ENCODE data around the gene DDB1. TPM values are rescaled to one million over a fixed set of nuclear protein-coding genes. Genes with fewer than 3 reads are reported as not detected.

Gene DDB1
- total RNA-seq, 1 experiment from 2014 or later = 297 TPM

DNA sequence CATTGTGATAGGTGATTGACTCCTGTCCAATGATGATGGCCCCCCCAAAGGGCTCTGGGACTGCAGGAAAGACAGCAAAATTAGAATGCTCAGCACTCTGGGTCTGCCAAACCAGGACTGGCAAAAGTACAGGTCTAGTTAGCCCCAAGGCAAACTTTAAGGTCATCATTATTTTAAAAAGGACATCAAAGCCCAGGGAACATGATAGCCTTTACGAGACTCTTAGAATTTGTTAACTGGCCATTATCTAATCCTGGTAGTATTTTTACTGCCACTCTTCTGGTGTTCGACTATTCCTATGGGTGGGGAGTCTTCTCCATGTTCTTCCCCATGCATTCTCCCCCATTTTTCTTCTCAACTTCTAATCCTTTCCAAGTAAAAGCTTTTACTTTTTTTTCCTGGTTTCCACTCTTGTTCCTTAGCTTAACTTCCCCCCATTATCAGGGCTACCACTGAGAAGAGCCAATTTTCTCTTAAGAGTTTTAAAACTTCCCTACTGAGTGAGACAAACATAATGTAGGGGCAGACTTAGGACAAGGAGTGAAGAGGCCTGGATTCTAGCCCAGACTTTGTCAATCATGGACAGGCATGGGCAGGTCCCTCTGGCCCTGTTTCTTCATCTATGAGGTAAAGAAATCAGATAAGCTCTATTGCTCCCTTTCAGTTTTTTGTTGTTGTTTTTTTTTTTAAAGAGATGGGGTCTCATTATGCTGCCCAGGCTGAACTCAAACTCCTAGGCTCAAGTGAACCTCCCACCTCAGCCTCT, 7.1 kb downstream of the DDB1 start:
- H4K8ac ChIP-seq (replicated peaks; ENCODE audit: insufficient read length, low read depth, low read length) = no peak overlapping the region
- H3K9me3 ChIP-seq (ENCODE audit: control insufficient read depth, low read depth, low read length) = no peaks in the 10 kb centered on the region
- no peak overlapping the region for H2BK12ac ChIP-seq (ENCODE audit: insufficient read length, low read depth, low read length)
- no peak overlapping the region for H3T11ph ChIP-seq (ENCODE audit: low read length)
- WGBS (ENCODE audit: extremely low coverage, insufficient read length, low lambda C conversion rate) = no CpG with 5 or more reads among the region's 2 CpGs
- no peak overlapping the region for H3K4me2 ChIP-seq (ENCODE audit: insufficient read depth, insufficient read length, low read length)
- no peak overlapping the region for H2AK5ac ChIP-seq (ENCODE audit: insufficient read length, low read length)
- no peaks in the 10 kb centered on the region for H3K4me1 ChIP-seq (ENCODE audit: insufficient read depth, low read length)
- H4K5ac ChIP-seq (ENCODE audit: insufficient read length, low read depth, low read length) = no peak overlapping the region
- no peaks in the 10 kb centered on the region for H3K27me3 Mint-ChIP-seq (ENCODE audit: low read depth)
- H3K27me3 ChIP-seq (ENCODE audit: insufficient read depth, low read length) = no peaks in the 10 kb centered on the region; the same call in 1 of the 2 replicates
- no peak overlapping the region for H2BK120ac ChIP-seq (ENCODE audit: low read depth, low read length, poor library complexity, severe bottlenecking)
- H2AFZ ChIP-seq (ENCODE audit: low read length) = no peak overlapping the region
- H2BK5ac ChIP-seq (ENCODE audit: insufficient read length, low read length) = no peak overlapping the region
- no peak for TF ChIP-seq CTCF (conservative IDR thresholded peaks at IDR 0.05)
- no peaks in the 10 kb centered on the region for H3K23me2 ChIP-seq (ENCODE audit: insufficient read length, low read depth, low read length, poor library complexity, severe bottlenecking)
- peaks cover under 1 to 1% of the 10 kb centered on the region in 2 experiments; a peak in 1 of 4 replicates for H3K4me1 Mint-ChIP-seq
- no peak overlapping the region for H3K9ac ChIP-seq (ENCODE audit: extremely low read depth, insufficient read length, low read length)
- H3K14ac ChIP-seq (ENCODE audit: insufficient read depth, low read length) = no peak overlapping the region
- no peak overlapping the region for H2BK15ac ChIP-seq (ENCODE audit: low read depth, low read length)
- no peak overlapping the region for H3K27ac Mint-ChIP-seq
- H3K36me3 Mint-ChIP-seq (ENCODE audit: insufficient read depth in 1 of 3, low read depth in 3 of 3) = peaks cover 50 to 89% (median 87%) of the 10 kb centered on the region in 3 experiments; a peak in 6 of 7 replicates
- no peak overlapping the region for H3K56ac ChIP-seq (ENCODE audit: insufficient read length, low read depth, low read length)
- no peak overlapping the region for H3K4me3 Mint-ChIP-seq
- H3K27ac ChIP-seq (ENCODE audit: insufficient read length, low read depth, low read length) = no peak overlapping the region
- no peaks in the 10 kb centered on the region for H3K9me3 Mint-ChIP-seq
- no peak overlapping the region for H3K23ac ChIP-seq (ENCODE audit: insufficient read length, low read depth, low read length)
- no peak overlapping the region for H4K91ac ChIP-seq (ENCODE audit: insufficient read length, low read depth, low read length)
- no peak overlapping the region for H2BK20ac ChIP-seq (ENCODE audit: low read depth, low read length, poor library complexity, severe bottlenecking)
- no peak overlapping the region for H3K18ac ChIP-seq (ENCODE audit: insufficient read length, low read depth, low read length)
- H3K79me2 ChIP-seq (ENCODE audit: insufficient read depth, low read length) = peaks cover 10% of the 10 kb centered on the region; the same call in 1 of the 2 replicates
- no peak overlapping the region for H3K4ac ChIP-seq (ENCODE audit: low read depth, low read length)
- H4K20me1 ChIP-seq (ENCODE audit: control insufficient read depth, insufficient read depth, insufficient read length) = no peaks in the 10 kb centered on the region
- DNase-seq = no peak
- no peaks in the 10 kb centered on the region for H3K79me1 ChIP-seq (ENCODE audit: insufficient read depth, low read depth, low read length, poor library complexity, severe bottlenecking)
